ENCODE measurements around the gene C1orf35. TPM values are rescaled to one million over a fixed set of nuclear protein-coding genes. Genes with fewer than 3 reads are reported as not detected.

Gene C1orf35
- total RNA-seq, 2 experiments from 2014 or later = 17.8 to 18.9 TPM

GRCh38 chr1:228068359-228068758 lies 34.8 kb downstream of the C1orf35 start:
- CTCF ChIA-PET = no interaction called here
- Mint-ChIP-seq H3K27ac (no peak overlapping the region), H3K4me3 (no peak overlapping the region)

GRCh38 chr1:228066891-228067654 lies 36.1 kb downstream of the C1orf35 start:
- peaks cover 3% of the 10 kb centered on the region for H3K27me3 Mint-ChIP-seq
- H3K36me3 Mint-ChIP-seq (ENCODE audit: low read depth) = no peaks in the 10 kb centered on the region
- H3K27ac Mint-ChIP-seq = no peak overlapping the region
- no peaks in the 10 kb centered on the region for H3K4me1 Mint-ChIP-seq
- no peaks in the 10 kb centered on the region for H3K9me3 Mint-ChIP-seq
- no peak overlapping the region for H3K4me3 Mint-ChIP-seq
- DNase-seq = no peak
- ChIA-PET POLR2A (interaction anchor here (0.8 kb wide), 1 partner anchor 15 kb away, joined by 3 read pairs; the partner anchor contains the start of gene ARF1), CTCF (interaction anchor here (0.9 kb wide), 1 partner anchor 68 kb away, joined by 3 read pairs; no protein-coding TSS in a partner anchor)

More at GRCh38 chr1:228068359-228068758, 34.8 kb downstream of the C1orf35 start:
- peaks cover 3% of the 10 kb centered on the region for H3K27me3 Mint-ChIP-seq
- no peaks in the 10 kb centered on the region for H3K36me3 Mint-ChIP-seq (ENCODE audit: low read depth)
- no peaks in the 10 kb centered on the region for H3K4me1 Mint-ChIP-seq
- POLR2A ChIA-PET = no interaction called here
- DNase-seq = no peak
- H3K9me3 Mint-ChIP-seq = no peaks in the 10 kb centered on the region

- DNase-seq = no peak
- H3K27ac Mint-ChIP-seq = no peak overlapping the region
- peaks cover 5% of the 10 kb centered on the region for H3K27me3 Mint-ChIP-seq
- no peaks in the 10 kb centered on the region for H3K4me1 Mint-ChIP-seq
- H3K4me3 Mint-ChIP-seq = no peak overlapping the region
- ChIA-PET CTCF (interaction anchor here (0.9 kb wide), 1 partner anchor 67 kb away, joined by 3 read pairs; no protein-coding TSS in a partner anchor), POLR2A (no interaction called here)
- H3K36me3 Mint-ChIP-seq (ENCODE audit: low read depth) = no peaks in the 10 kb centered on the region
- no peaks in the 10 kb centered on the region for H3K9me3 Mint-ChIP-seq
Observed at GRCh38 chr1:228066416-228066815, 36.7 kb downstream of the C1orf35 start.

GRCh38 chr1:228065543-228066347 lies 37.4 kb downstream of the C1orf35 start:
- Mint-ChIP-seq H3K4me1 (peaks cover 3% of the 10 kb centered on the region), H3K36me3 (ENCODE audit: low read depth) (no peaks in the 10 kb centered on the region), H3K27ac (no peak overlapping the region), H3K27me3 (peaks cover 11% of the 10 kb centered on the region), H3K9me3 (no peaks in the 10 kb centered on the region), H3K4me3 (no peak overlapping the region)
- POLR2A ChIA-PET = interaction anchor here (2.4 kb wide), 1 partner anchor 16 kb away, joined by 7 read pairs; the partner anchor contains the start of gene ARF1
- CTCF ChIA-PET = interaction anchor here (0.7 to 0.9 kb wide), 2 partner anchors 66 kb away, joined by 3 read pairs; no protein-coding TSS in a partner anchor
- no peak for DNase-seq

GRCh38 chr1:228064741-228065542 lies 38.2 kb downstream of the C1orf35 start:
- POLR2A ChIA-PET = interaction anchor here (2.4 kb wide), 1 partner anchor 17 kb away, joined by 7 read pairs; the partner anchor contains the start of gene ARF1
- Mint-ChIP-seq H3K27ac (no peak overlapping the region), H3K27me3 (peaks cover 14% of the 10 kb centered on the region), H3K4me1 (peaks cover 3% of the 10 kb centered on the region), H3K9me3 (no peaks in the 10 kb centered on the region), H3K36me3 (ENCODE audit: low read depth) (no peaks in the 10 kb centered on the region), H3K4me3 (no peak overlapping the region)
- DNase-seq = no peak
- CTCF ChIA-PET = interaction anchor here (0.7 kb wide), 1 partner anchor 65 kb away, joined by 3 read pairs; no protein-coding TSS in a partner anchor

GRCh38 chr1:228064296-228064695 lies 38.8 kb downstream of the C1orf35 start:
- Mint-ChIP-seq H3K27ac (no peak overlapping the region), H3K9me3 (no peaks in the 10 kb centered on the region), H3K36me3 (ENCODE audit: low read depth) (no peaks in the 10 kb centered on the region), H3K4me1 (peaks cover 7% of the 10 kb centered on the region), H3K4me3 (no peak overlapping the region), H3K27me3 (peaks cover 19% of the 10 kb centered on the region)
- POLR2A ChIA-PET = interaction anchor here (2.4 kb wide), 1 partner anchor 18 kb away, joined by 7 read pairs; the partner anchor contains the start of gene ARF1
- DNase-seq = no peak
- CTCF ChIA-PET = no interaction called here

- H3K9me3 Mint-ChIP-seq = no peaks in the 10 kb centered on the region
- H3K27ac Mint-ChIP-seq = no peak overlapping the region
- DNase-seq = no peak
- no peaks in the 10 kb centered on the region for H3K36me3 Mint-ChIP-seq (ENCODE audit: low read depth)
- peaks cover 7% of the 10 kb centered on the region for H3K4me1 Mint-ChIP-seq
- ChIA-PET POLR2A (interaction anchor here (2.4 kb wide), 1 partner anchor 19 kb away, joined by 7 read pairs; the partner anchor contains the start of gene ARF1), CTCF (no interaction called here)
- H3K4me3 Mint-ChIP-seq = no peak overlapping the region
- H3K27me3 Mint-ChIP-seq = peaks cover 26% of the 10 kb centered on the region
Observed at GRCh38 chr1:228063251-228064191, 39.6 kb downstream of the C1orf35 start.

GRCh38 chr1:228062812-228063211 lies 40.3 kb downstream of the C1orf35 start:
- DNase-seq = no peak
- Mint-ChIP-seq H3K36me3 (ENCODE audit: low read depth) (no peaks in the 10 kb centered on the region), H3K9me3 (no peaks in the 10 kb centered on the region), H3K4me1 (peaks cover 9% of the 10 kb centered on the region), H3K27ac (no peak overlapping the region), H3K4me3 (no peak overlapping the region), H3K27me3 (peaks cover 31% of the 10 kb centered on the region)
- POLR2A ChIA-PET = no interaction called here
- CTCF ChIA-PET = no interaction called here

GRCh38 chr1:228062085-228062791 lies 40.9 kb downstream of the C1orf35 start:
- POLR2A ChIA-PET = no interaction called here
- peaks cover 34% of the 10 kb centered on the region for H3K27me3 Mint-ChIP-seq
- CTCF ChIA-PET = no interaction called here
- H3K4me3 Mint-ChIP-seq = no peak overlapping the region
- no peaks in the 10 kb centered on the region for H3K36me3 Mint-ChIP-seq (ENCODE audit: low read depth)
- no peak for DNase-seq
- H3K4me1 Mint-ChIP-seq = peaks cover 9% of the 10 kb centered on the region
- H3K9me3 Mint-ChIP-seq = no peaks in the 10 kb centered on the region
- no peak overlapping the region for H3K27ac Mint-ChIP-seq

- Mint-ChIP-seq H3K4me1 (peaks cover 9% of the 10 kb centered on the region), H3K9me3 (no peaks in the 10 kb centered on the region), H3K36me3 (ENCODE audit: low read depth) (no peaks in the 10 kb centered on the region), H3K27me3 (peaks cover 37% of the 10 kb centered on the region), H3K4me3 (no peak overlapping the region), H3K27ac (no peak overlapping the region)
- DNase-seq = no peak
- POLR2A ChIA-PET = interaction anchor here (1.8 kb wide), 1 partner anchor 21 kb away, joined by 7 read pairs; the partner anchor contains the start of gene ARF1
- CTCF ChIA-PET = no interaction called here
Observed at GRCh38 chr1:228061411-228062084, 41.6 kb downstream of the C1orf35 start.

Measured in activated CD4-positive, alpha-beta memory T cell treated with anti-CD3 and anti-CD28 coated beads, Interleukin-2, amount 10 ng/mL, durations not matched to agents 7 days and 5 days (primary cell).